Ovary (tissue), 10 donors: ENCODE data around the gene ZNF829. TPM values are rescaled to one million over a fixed set of nuclear protein-coding genes. Genes with fewer than 3 reads are reported as not detected.

Experiments used
- DNase-seq, 5 donors: peaks; one replicate each; pipeline ENCODE4 v3.0.0-alpha.2; 2019 to 2020
- H3K27ac ChIP-seq, 2 donors: fragments of 200-600 bp; one replicate each; pipeline versions ENCODE4 v1.5.1 to v1.8.0; 2019 to 2022
- H3K27me3 ChIP-seq: fragments of 200-600 bp; one replicate; pipeline ENCODE4 v1.8.0; 2022
- H3K36me3 ChIP-seq: fragments of 200-600 bp; sonication (generic); one replicate; pipeline ENCODE4 v1.5.1; 2019
- H3K4me1 ChIP-seq: one replicate; pipeline ENCODE4 v1.8.1; 2013; ENCODE audit warnings: mild to moderate bottlenecking, moderate library complexity; ENCODE audit not compliant: insufficient read depth
- H3K4me3 ChIP-seq: fragments of 200-600 bp; sonication (generic); one replicate; pipeline ENCODE4 v1.5.1; 2017
- H3K9me3 ChIP-seq, 2 donors: fragments of 200-600 bp in 1 of 2; sonication (generic) in 1 of 2; one replicate each; pipeline versions ENCODE4 v1.5.1 to v1.8.1; 2013 to 2019; ENCODE audit warnings: mild to moderate bottlenecking in 1 of 2, moderate library complexity in 1 of 2
- EP300 ChIP-seq: sonication (generic); formaldehyde crosslinking; IDR thresholded peaks from one replicate; pipeline ENCODE4 v1.6.1; 2017; ENCODE audit warnings: antibody characterized with exemption
- POLR2A ChIP-seq: fragments of 450-650 bp; IDR thresholded peaks from one replicate; pipeline ENCODE4 v1.6.1; 2017; ENCODE audit warnings: antibody characterized with exemption, mild to moderate bottlenecking, moderate library complexity
- WGBS, 3 donors: extraction: QIAGEN DNeasy Blood & Tissue Kit in 1 of 3; methylation state at CpG; one replicate each; pipeline versions ENCODE4 v1.1.5 to v1.1.7; 2013 to 2017; 5-methylcytosine and 5-hydroxymethylcytosine counted together
- intact Hi-C, 4 donors: fragments of 100-400 bp; cut with DNase I; formaldehyde crosslinking; loops; one replicate each; pipeline versions ENCODE4 v1.11.0 to v1.15.1; 2022 to 2023
- long read RNA-seq, 3 donors: library from polyadenylated mRNA in 2 of 3; unstranded in 2 of 3; transcript quantifications; one replicate each; pipeline ENCODE4 v2.0.0 and lab custom pipeline, GENCODE V29; 2021 to 2026
- polyA plus RNA-seq, 2 donors: library from polyadenylated mRNA; stranded (reverse); fragments of 200-250 nt in 1 of 2; fragments of 350-450 nt in 1 of 2; fragmentation: Illumina TruSeq in 1 of 2; extraction: RNeasy Lipid Tissue Mini Kit (QIAGEN cat#74804) in 1 of 2; gene quantifications; one replicate each; pipeline ENCODE4 v1.2.3, GENCODE V29; 2013 to 2014
- total RNA-seq, 7 donors: library from RNA; depleted of rRNA in 2 of 7; stranded (reverse); fragments of >200 nt in 2 of 7; fragmentation: NEBNext Ultra II Directional in 3 of 7; extraction: Animal tissue kit (Norgen Biotek cat#: 25700) in 3 of 7; gene quantifications; one replicate each; pipeline versions ENCODE4 v1.1.0 to v1.2.4, GENCODE V29; 2016 to 2023
- TF ChIP-seq, protein P1 (sequence below), 3 donors: fragments of 450-650 bp in 2 of 3; fragments of 200-600 bp in 1 of 3; IDR thresholded peaks; one replicate each; pipeline versions ENCODE4 v1.5.1 to v1.8.0; 2016 to 2022; ENCODE audit warnings: antibody characterized with exemption in 3 of 3, mild to moderate bottlenecking in 1 of 3
- donor health status: DM: no; HTN: no; CAD: no; lungs with moderate emphysema.
- donor health status: DM: no; HTN: no; CAD: no.
- donor health status: Bipolar disorder and iron deficiency.
- donor health status: DM: yes; HTN: yes; CAD: no.
- donor health status: DM: no; HTN: no; CAD: no.
- donor health status: DM: yes; HTN: yes; CAD: no.

Gene ZNF829
- 1 to 10 TPM; 3.1 to 7.5 (median 6.3) TPM for total RNA-seq
- polyA plus RNA-seq: 1 to 10 TPM; 2.6 to 2.9 TPM
- long read RNA-seq, donor 1, full-length matches to known transcripts: 3 of 4 reads
- long read RNA-seq, donor 1, partial matches to known transcripts: 1 of 4 reads
- long read RNA-seq, donor 1, other reads (novel, unspliced or antisense): 0 of 4 reads
- long read RNA-seq, donor 2: 0 reads
- long read RNA-seq, donor 3, partial matches to known transcripts: 0 of 2 reads
- long read RNA-seq, donor 3, other reads (novel, unspliced or antisense): 2 of 2 reads

GRCh38 chr19:36915992-36916830 is at the start of gene ZNF829, which contains the start of gene ZNF568:
Gene ZNF829 (minus strand): TSS chr19:36916291. CDS start chr19:36915167, 1,124 bp downstream.
Gene ZNF568 (plus strand): TSS chr19:36916332. CDS start chr19:36922771, 6,439 bp downstream.
- intact Hi-C loops: no loop called here
- H3K36me3 ChIP-seq: no peaks in the 10 kb centered on the region

DNA sequence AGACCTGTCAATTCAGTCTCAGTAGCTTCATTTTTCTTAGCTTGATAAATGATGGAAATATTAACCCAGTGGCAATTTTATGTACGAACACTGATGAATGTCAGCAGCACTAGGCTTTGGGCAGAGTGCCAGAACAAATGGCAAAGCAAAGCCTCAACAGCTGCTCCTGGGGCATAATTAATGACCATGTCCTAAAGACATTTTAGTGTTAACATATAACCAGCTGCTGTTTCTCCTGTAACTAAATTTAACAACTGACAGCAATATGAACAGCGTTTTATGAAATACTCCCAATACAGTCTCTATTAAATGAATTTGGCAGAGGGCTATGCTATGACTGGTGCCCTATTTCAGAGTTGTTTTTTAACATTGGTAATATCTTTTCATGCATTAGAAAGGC is 47.2 kb upstream of the ZNF829 start:
- H3K4me3 ChIP-seq: no peak overlapping the region
- H3K27ac ChIP-seq: no peak overlapping the region
- TF ChIP-seq, protein P1, sequence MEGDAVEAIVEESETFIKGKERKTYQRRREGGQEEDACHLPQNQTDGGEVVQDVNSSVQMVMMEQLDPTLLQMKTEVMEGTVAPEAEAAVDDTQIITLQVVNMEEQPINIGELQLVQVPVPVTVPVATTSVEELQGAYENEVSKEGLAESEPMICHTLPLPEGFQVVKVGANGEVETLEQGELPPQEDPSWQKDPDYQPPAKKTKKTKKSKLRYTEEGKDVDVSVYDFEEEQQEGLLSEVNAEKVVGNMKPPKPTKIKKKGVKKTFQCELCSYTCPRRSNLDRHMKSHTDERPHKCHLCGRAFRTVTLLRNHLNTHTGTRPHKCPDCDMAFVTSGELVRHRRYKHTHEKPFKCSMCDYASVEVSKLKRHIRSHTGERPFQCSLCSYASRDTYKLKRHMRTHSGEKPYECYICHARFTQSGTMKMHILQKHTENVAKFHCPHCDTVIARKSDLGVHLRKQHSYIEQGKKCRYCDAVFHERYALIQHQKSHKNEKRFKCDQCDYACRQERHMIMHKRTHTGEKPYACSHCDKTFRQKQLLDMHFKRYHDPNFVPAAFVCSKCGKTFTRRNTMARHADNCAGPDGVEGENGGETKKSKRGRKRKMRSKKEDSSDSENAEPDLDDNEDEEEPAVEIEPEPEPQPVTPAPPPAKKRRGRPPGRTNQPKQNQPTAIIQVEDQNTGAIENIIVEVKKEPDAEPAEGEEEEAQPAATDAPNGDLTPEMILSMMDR (IDR thresholded peaks at IDR 0.05): no peak
- TF ChIP-seq EP300 (no peak), POLR2A (no peak)
- DNase-seq: no peak
- H3K27me3 ChIP-seq: no peaks in the 10 kb centered on the region
- 14 to 25% (median 24%) methylated on average over 2 of the region's 2 CpGs for WGBS, 3 donors
- intact Hi-C loops: no loop called here
- H3K9me3 ChIP-seq: peaks cover 0 to 5% of the 10 kb centered on the region in 2 donors
- no peaks in the 10 kb centered on the region for H3K36me3 ChIP-seq
- no peaks in the 10 kb centered on the region for H3K4me1 ChIP-seq

More at GRCh38 chr19:36915992-36916830, at the start of gene ZNF829, which contains the start of gene ZNF568:
- TF ChIP-seq EP300 (no peak), POLR2A (no peak)
- TF ChIP-seq, protein P1 (IDR thresholded peaks at IDR 0.05): peak; percentile 21 to 53 (median 39)
- peaks cover 5% of the 10 kb centered on the region for H3K4me1 ChIP-seq
- H3K27me3 ChIP-seq: no peaks in the 10 kb centered on the region
- H3K9me3 ChIP-seq: peaks cover 0 to 10% of the 10 kb centered on the region in 2 donors
- peak; percentile 78 to 88 (median 83) for DNase-seq
- peak within 1 kb of the TSS; percentile 77 for H3K4me3 ChIP-seq
- H3K27ac ChIP-seq: peak within 1 kb of the TSS; percentile 67 to 94
- WGBS, 3 donors: 0% methylated on average over 45 to 57 of the region's 57 CpGs

GRCh38 chr19:36962346-36962745 is 46.3 kb upstream of the ZNF829 start:
- no peak overlapping the region for H3K4me3 ChIP-seq
- intact Hi-C loops: no loop called here
- H3K4me1 ChIP-seq: no peaks in the 10 kb centered on the region
- no peaks in the 10 kb centered on the region for H3K36me3 ChIP-seq
- WGBS, 3 donors: 90 to 91% (median 90%) methylated on average over 6 of the region's 6 CpGs
- peaks cover 0 to 5% of the 10 kb centered on the region in 2 donors for H3K9me3 ChIP-seq
- no peak for DNase-seq
- no peaks in the 10 kb centered on the region for H3K27me3 ChIP-seq
- no peak overlapping the region for H3K27ac ChIP-seq
- TF ChIP-seq POLR2A: no peak
- TF ChIP-seq EP300: no peak
- TF ChIP-seq, protein P1 (IDR thresholded peaks at IDR 0.05): no peak

- no peak overlapping the region for H3K27ac ChIP-seq
- no peaks in the 10 kb centered on the region for H3K27me3 ChIP-seq
- peaks cover 7 to 45% of the 10 kb centered on the region in 2 donors for H3K9me3 ChIP-seq
- no peaks in the 10 kb centered on the region for H3K36me3 ChIP-seq
- DNase-seq: no peak
- no peaks in the 10 kb centered on the region for H3K4me1 ChIP-seq
- TF ChIP-seq POLR2A: no peak
- TF ChIP-seq, protein P1 (IDR thresholded peaks at IDR 0.05): no peak
- no peak for TF ChIP-seq EP300
- no peak overlapping the region for H3K4me3 ChIP-seq
- intact Hi-C loops: no loop called here
- WGBS, 3 donors: 95 to 96% (median 96%) methylated on average over 5 of the region's 5 CpGs
Measured at GRCh38 chr19:36950335-36951119, 34.4 kb upstream of the ZNF829 start.
